Smooth muscle cell (in vitro differentiated cells): ENCODE data around the gene SORBS1. TPM values are rescaled to one million over a fixed set of nuclear protein-coding genes. Genes with fewer than 3 reads are reported as not detected.

ENCODE experiments used
- DNase-seq: peaks from one replicate; lab custom pipeline; 2025; ENCODE audit not compliant: unreplicated experiment; lab: John Stamatoyannopoulos, UW
- H2AFZ ChIP-seq: fragments of 200-600 bp; sonication (generic); 2 replicates; pipeline ENCODE4 v1.6.0; 2016; ENCODE audit warnings: antibody characterized with exemption, low read depth, mild to moderate bottlenecking
- H3F3A ChIP-seq: fragments of 200-600 bp; sonication (generic); 2 replicates; pipeline ENCODE4 v1.6.0; 2017; ENCODE audit warnings: antibody characterized with exemption, low read depth
- H3K27ac ChIP-seq: fragments of 200-600 bp; sonication (generic); 2 replicates; pipeline ENCODE4 v1.5.1; 2016; ENCODE audit warnings: low read depth, mild to moderate bottlenecking
- H3K27me3 ChIP-seq: fragments of 200-600 bp; sonication (generic); 2 replicates; pipeline ENCODE4 v1.6.1; 2016; ENCODE audit warnings: low read depth, mild to moderate bottlenecking
- H3K36me3 ChIP-seq: fragments of 200-600 bp; sonication (generic); 2 replicates; pipeline ENCODE4 v1.5.1; 2016; ENCODE audit warnings: low read depth
- H3K4me1 ChIP-seq: fragments of 200-600 bp; sonication (generic); 2 replicates; pipeline ENCODE4 v1.5.1; 2016; ENCODE audit warnings: low read depth
- H3K4me2 ChIP-seq: fragments of 200-600 bp; sonication (generic); 2 replicates; pipeline ENCODE4 v1.6.0; 2016; ENCODE audit warnings: mild to moderate bottlenecking
- H3K4me3 ChIP-seq: fragments of 200-600 bp; sonication (generic); 2 replicates; pipeline ENCODE4 v1.5.1; 2016; ENCODE audit warnings: mild to moderate bottlenecking
- H3K79me2 ChIP-seq: fragments of 200-600 bp; sonication (generic); 2 replicates; pipeline ENCODE4 v1.6.0; 2016; ENCODE audit warnings: low read depth, mild to moderate bottlenecking
- H3K9ac ChIP-seq: fragments of 200-600 bp; sonication (generic); 2 replicates; pipeline ENCODE4 v1.6.0; 2016; ENCODE audit warnings: low read depth
- H3K9me3 ChIP-seq: fragments of 200-600 bp; sonication (generic); replicated peaks from 2 replicates; pipeline ENCODE4 v1.5.1; 2016; ENCODE audit warnings: low read depth
- H4K20me1 ChIP-seq: fragments of 200-600 bp; sonication (generic); 2 replicates; pipeline ENCODE4 v1.6.0; 2016; ENCODE audit warnings: low read depth
- CTCF ChIP-seq: fragments of 200-600 bp; sonication (generic); IDR thresholded peaks from 2 replicates; pipeline ENCODE4 v1.5.1; 2017; ENCODE audit warnings: borderline replicate concordance, mild to moderate bottlenecking, antibody characterized with exemption; ENCODE audit not compliant: insufficient read depth, poor library complexity, severe bottlenecking
- WGBS: methylation state at CpG from one replicate; pipeline ENCODE4 v1.1.7; 2016; ENCODE audit warnings: low lambda C conversion rate; 5-methylcytosine and 5-hydroxymethylcytosine counted together
- polyA plus RNA-seq: library from polyadenylated mRNA; unstranded; fragments of >200 nt; fragmentation: Nextera tagmentation; extraction: Ambion mirVana; gene quantifications from 2 replicates; pipeline ENCODE4 v1.2.1, GENCODE V29; 2016
- total RNA-seq: library from RNA; depleted of rRNA; stranded (reverse); fragments of >200 nt; gene quantifications from 2 replicates; pipeline ENCODE4 v1.2.3, GENCODE V29; 2014

Gene SORBS1
- total and polyA plus RNA-seq, 2 experiments from 2014 or later = 14.6 to 21.0 TPM

GRCh38 chr10:95421782-95422181, 139.4 kb downstream of the SORBS1 start:
- H3K4me1 ChIP-seq = no peaks in the 10 kb centered on the region
- DNase-seq = no peak
- WGBS = 90% methylated on average over 3 of the region's 3 CpGs
- no peak overlapping the region for H3K4me3 ChIP-seq
- no peak overlapping the region for H3K27ac ChIP-seq
- H2AFZ ChIP-seq = no peak overlapping the region
- H3K9me3 ChIP-seq = no peaks in the 10 kb centered on the region
- H3F3A ChIP-seq = no peaks in the 10 kb centered on the region
- no peaks in the 10 kb centered on the region for H3K27me3 ChIP-seq
- no peak overlapping the region for H3K4me2 ChIP-seq
- no peaks in the 10 kb centered on the region for H3K79me2 ChIP-seq
- TF ChIP-seq CTCF = no peak
- no peaks in the 10 kb centered on the region for H3K36me3 ChIP-seq
- no peak overlapping the region for H3K9ac ChIP-seq
- H4K20me1 ChIP-seq = no peaks in the 10 kb centered on the region

- no peaks in the 10 kb centered on the region for H3K4me1 ChIP-seq
- no peaks in the 10 kb centered on the region for H3K79me2 ChIP-seq
- H3K36me3 ChIP-seq = no peaks in the 10 kb centered on the region
- no peaks in the 10 kb centered on the region for H4K20me1 ChIP-seq
- DNase-seq = no peak
- no peak overlapping the region for H3K9ac ChIP-seq
- H3K4me3 ChIP-seq = no peak overlapping the region
- H3K9me3 ChIP-seq = no peaks in the 10 kb centered on the region
- H3K27me3 ChIP-seq = no peaks in the 10 kb centered on the region
- H3F3A ChIP-seq = no peaks in the 10 kb centered on the region
- H2AFZ ChIP-seq = no peak overlapping the region
- TF ChIP-seq CTCF = no peak
- no peak overlapping the region for H3K4me2 ChIP-seq
- no peak overlapping the region for H3K27ac ChIP-seq
- WGBS = 85% methylated on average over 3 of the region's 3 CpGs
Measured at GRCh38 chr10:95419399-95419798, 141.8 kb downstream of the SORBS1 start.

GRCh38 chr10:95416973-95417372, 144.2 kb downstream of the SORBS1 start:
- no peaks in the 10 kb centered on the region for H3K27me3 ChIP-seq
- no peak overlapping the region for H3K9ac ChIP-seq
- TF ChIP-seq CTCF = no peak
- H3K27ac ChIP-seq = no peak overlapping the region
- H3K4me1 ChIP-seq = no peaks in the 10 kb centered on the region
- H2AFZ ChIP-seq = no peak overlapping the region
- no peak for DNase-seq
- WGBS = 94% methylated on average over 7 of the region's 7 CpGs
- H3K4me3 ChIP-seq = no peak overlapping the region
- no peaks in the 10 kb centered on the region for H3K9me3 ChIP-seq
- H3F3A ChIP-seq = no peaks in the 10 kb centered on the region
- H3K36me3 ChIP-seq = no peaks in the 10 kb centered on the region
- no peaks in the 10 kb centered on the region for H4K20me1 ChIP-seq
- no peak overlapping the region for H3K4me2 ChIP-seq
- H3K79me2 ChIP-seq = no peaks in the 10 kb centered on the region

- H3K4me3 ChIP-seq = no peak overlapping the region
- H3K9me3 ChIP-seq = no peaks in the 10 kb centered on the region
- H3K9ac ChIP-seq = no peak overlapping the region
- no peaks in the 10 kb centered on the region for H3K36me3 ChIP-seq
- H3K79me2 ChIP-seq = no peaks in the 10 kb centered on the region
- H4K20me1 ChIP-seq = peaks cover 2% of the 10 kb centered on the region
- H3K27ac ChIP-seq = no peak overlapping the region
- H3F3A ChIP-seq = no peaks in the 10 kb centered on the region
- H3K4me2 ChIP-seq = no peak overlapping the region
- no peak for DNase-seq
- no peaks in the 10 kb centered on the region for H3K27me3 ChIP-seq
- no peak for TF ChIP-seq CTCF
- no peak overlapping the region for H2AFZ ChIP-seq
- no peaks in the 10 kb centered on the region for H3K4me1 ChIP-seq
- WGBS = 86% methylated on average over 4 of the region's 4 CpGs
Measured at GRCh38 chr10:95416270-95416669, 144.9 kb downstream of the SORBS1 start.
